SHP77 (cell line): ENCODE results near the gene RAB39A.
"Not testable (repeated sequence)": the region's sequence is repeated elsewhere in the genome, so short reads cannot be mapped to it uniquely, and the experiment has no call there.

Experiments
- DNase-seq, 2 experiments: peaks; one replicate each; lab custom pipeline; 2025; lab: John Stamatoyannopoulos, UW

RAB39A gene

GRCh38 chr11:107928046-107928766 lies at the start of gene RAB39A:
Gene RAB39A (plus strand): TSS chr11:107928448. CDS start chr11:107928569, 121 bp downstream.
- DNase-seq = peak; percentile 92 to 96

- DNase-seq = not testable (repeated sequence)
Observed at GRCh38 chr11:107881471-107881870, 46.8 kb upstream of the RAB39A start.

GRCh38 chr11:107882095-107882820 lies 46.0 kb upstream of the RAB39A start:
- no peak for DNase-seq

GRCh38 chr11:107898270-107898669 lies 30.0 kb upstream of the RAB39A start:
- no peak for DNase-seq

GRCh38 chr11:107908211-107908610 lies 20.0 kb upstream of the RAB39A start:
- DNase-seq = no peak

GRCh38 chr11:107912415-107912814 lies 15.8 kb upstream of the RAB39A start:
- DNase-seq = not testable (repeated sequence)

- DNase-seq = no peak
Observed at GRCh38 chr11:107915229-107915628, 13.0 kb upstream of the RAB39A start.

GRCh38 chr11:107916671-107917241 lies 11.5 kb upstream of the RAB39A start:
- DNase-seq = no peak

- DNase-seq = no peak
Observed at GRCh38 chr11:107921997-107922396, 6.3 kb upstream of the RAB39A start.

- not testable (repeated sequence) for DNase-seq
Observed at GRCh38 chr11:107923519-107923918, 4.7 kb upstream of the RAB39A start.

- no peak for DNase-seq
Observed at GRCh38 chr11:107924306-107924705, 3.9 kb upstream of the RAB39A start.

- DNase-seq = no peak
Observed at GRCh38 chr11:107927559-107927958, 689 bp upstream of the RAB39A start.

- DNase-seq = peak; percentile 24 to 25
Observed at GRCh38 chr11:107928767-107929507, 689 bp downstream of the RAB39A start.

- no peak for DNase-seq
Observed at GRCh38 chr11:107929611-107930200, 1.5 kb downstream of the RAB39A start.

- DNase-seq = no peak
Observed at GRCh38 chr11:107931206-107931605, 3.0 kb downstream of the RAB39A start.

GRCh38 chr11:107947904-107948303 lies 19.7 kb downstream of the RAB39A start:
- no peak for DNase-seq

- not testable (repeated sequence) for DNase-seq
Observed at GRCh38 chr11:107948328-107948727, 20.1 kb downstream of the RAB39A start.

GRCh38 chr11:107951155-107951554 lies 22.9 kb downstream of the RAB39A start:
- DNase-seq = no peak

GRCh38 chr11:107953446-107953845 lies 25.2 kb downstream of the RAB39A start:
- DNase-seq = no peak

GRCh38 chr11:107956543-107956942 lies 28.3 kb downstream of the RAB39A start:
- no peak for DNase-seq

GRCh38 chr11:107957109-107957588 lies 28.9 kb downstream of the RAB39A start:
- no peak for DNase-seq

GRCh38 chr11:107961480-107961879 lies 33.2 kb downstream of the RAB39A start:
- no peak for DNase-seq
